HUES6 (cell line): ENCODE results near the gene LEMD2.

ENCODE experiments used
- H3K27ac ChIP-seq: 2 replicates; pipeline ENCODE4 v1.7.0; 2013; ENCODE audit warnings: low read depth, mild to moderate bottlenecking, low read length, inconsistent platforms
- H3K27me3 ChIP-seq: 2 replicates; pipeline ENCODE4 v1.6.1; 2013; ENCODE audit warnings: low read length; ENCODE audit not compliant: control insufficient read depth, insufficient read depth
- H3K36me3 ChIP-seq: 2 replicates; pipeline ENCODE4 v1.6.1; 2013; ENCODE audit warnings: low read length; ENCODE audit not compliant: control insufficient read depth, insufficient read depth
- H3K4me1 ChIP-seq: 2 replicates; pipeline ENCODE4 v1.6.1; 2013; ENCODE audit warnings: low read length; ENCODE audit not compliant: control insufficient read depth, insufficient read depth
- H3K4me3 ChIP-seq: 2 replicates; pipeline ENCODE4 v1.5.1; 2013; ENCODE audit warnings: low read depth, low read length
- H3K9ac ChIP-seq: one replicate; pipeline ENCODE4 v1.6.1; 2013; ENCODE audit warnings: mild to moderate bottlenecking, low read length
- H3K9me3 ChIP-seq: 2 replicates; pipeline ENCODE4 v1.6.1; 2013; ENCODE audit warnings: low read depth, low read length; ENCODE audit not compliant: control insufficient read depth, insufficient read depth

Gene LEMD2

DNA sequence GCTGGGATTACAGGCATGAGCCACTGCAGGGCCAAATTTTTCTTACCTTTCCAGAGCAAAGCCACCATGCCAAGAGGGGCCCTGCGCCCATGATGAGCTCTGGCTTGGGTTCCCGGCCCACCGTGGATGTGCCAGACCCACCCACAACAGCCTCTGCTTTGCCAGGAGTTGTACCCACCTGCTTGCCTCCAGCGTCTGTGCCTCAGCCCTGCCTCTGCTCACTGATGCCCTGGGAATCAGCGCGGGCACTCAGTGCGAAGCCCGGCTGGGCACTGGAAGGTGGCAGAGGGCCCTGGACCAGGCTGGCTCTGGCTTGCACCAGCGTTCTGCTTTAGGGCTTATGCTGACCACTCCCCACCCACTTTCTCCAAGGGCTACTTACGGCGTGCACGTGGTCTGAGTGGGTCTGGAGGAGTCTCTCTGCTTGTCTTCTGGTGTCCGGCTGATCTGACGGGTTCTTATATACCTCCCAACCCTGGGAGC is 14.7 kb upstream of the LEMD2 start, which contains the start of gene MLN:
Gene MLN (minus strand): TSS at position 433 of the 483 bp plus-strand sequence. CDS start 2,840 bp downstream, outside the sequence.
- Histone ChIP-seq H3K36me3 (no peaks in the 10 kb centered on the region), H3K27ac (no peak within 1 kb of the TSS), H3K4me3 (no peak within 1 kb of the TSS), H3K4me1 (peaks cover 32% of the 10 kb centered on the region), H3K9ac (no peak within 1 kb of the TSS), H3K9me3 (no peaks in the 10 kb centered on the region), H3K27me3 (peaks cover 3% of the 10 kb centered on the region; the same call in 1 of the 2 replicates)

DNA sequence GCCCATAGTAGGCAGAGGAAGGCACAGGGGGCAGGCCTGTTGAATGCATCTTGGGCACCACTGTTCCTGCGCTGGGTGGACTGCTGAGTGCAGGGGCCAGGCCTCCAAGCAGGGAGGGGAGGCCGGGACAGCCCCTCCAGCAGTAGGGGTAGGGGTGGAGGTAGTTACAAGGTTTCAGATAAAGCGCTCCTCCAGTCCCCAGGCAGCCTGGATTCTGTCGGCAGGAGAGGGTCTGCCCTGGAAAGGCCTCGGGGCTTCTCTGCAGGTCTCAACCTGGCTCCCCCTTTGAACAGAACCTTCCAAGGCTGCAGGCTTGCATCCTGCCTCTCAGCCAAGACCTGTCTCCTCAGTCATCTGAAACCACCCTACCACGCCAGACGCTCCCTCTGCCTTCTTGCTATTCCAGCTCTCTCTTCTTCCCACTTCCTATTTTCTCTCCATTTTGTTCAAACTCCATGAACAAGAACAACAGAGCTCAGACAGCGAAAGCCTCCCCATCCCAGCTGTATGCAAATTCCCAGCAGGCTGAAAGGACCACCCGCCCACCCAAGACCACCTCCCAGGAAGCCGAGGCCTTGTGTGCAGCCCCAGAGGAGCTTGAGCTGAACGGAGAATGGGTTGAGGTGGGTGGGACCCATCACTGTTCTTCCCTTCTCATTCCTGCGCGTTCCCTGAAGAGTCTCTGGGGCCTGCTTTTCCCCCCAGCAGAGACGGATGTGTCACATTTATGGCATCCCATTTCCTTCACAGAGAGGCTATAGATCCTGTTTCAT is 13.4 kb upstream of the LEMD2 start:
- Histone ChIP-seq H3K27ac (no peak overlapping the region), H3K4me3 (no peak overlapping the region), H3K9ac (no peak overlapping the region), H3K4me1 (peaks cover 33% of the 10 kb centered on the region; the same call in 1 of the 2 replicates), H3K9me3 (no peaks in the 10 kb centered on the region), H3K27me3 (no peaks in the 10 kb centered on the region), H3K36me3 (no peaks in the 10 kb centered on the region)

DNA sequence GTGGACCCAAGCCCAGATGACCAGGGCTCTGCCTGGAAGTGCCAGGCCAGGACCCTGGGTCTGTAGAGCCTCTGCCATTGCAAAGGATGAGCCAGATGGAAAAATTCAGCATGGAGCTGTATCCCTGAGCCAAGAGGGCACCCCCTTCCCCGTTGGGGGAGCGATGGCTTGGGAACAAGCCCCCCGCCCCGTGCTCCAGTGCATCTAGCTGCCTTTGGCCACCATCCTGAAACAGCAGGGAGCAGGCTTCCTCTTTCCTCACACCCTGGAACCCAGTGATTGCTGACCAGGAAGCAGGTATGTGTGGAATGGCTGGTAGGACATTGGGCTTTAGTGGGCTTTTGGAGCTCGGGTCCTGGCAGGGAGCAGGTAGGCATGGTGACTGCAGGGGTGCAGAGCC is 12.7 kb upstream of the LEMD2 start:
- Histone ChIP-seq H3K9me3 (no peaks in the 10 kb centered on the region), H3K9ac (no peak overlapping the region), H3K4me1 (peaks cover 41% of the 10 kb centered on the region; the same call in 1 of the 2 replicates), H3K27ac (no peak overlapping the region), H3K36me3 (no peaks in the 10 kb centered on the region), H3K27me3 (no peaks in the 10 kb centered on the region), H3K4me3 (no peak overlapping the region)

DNA sequence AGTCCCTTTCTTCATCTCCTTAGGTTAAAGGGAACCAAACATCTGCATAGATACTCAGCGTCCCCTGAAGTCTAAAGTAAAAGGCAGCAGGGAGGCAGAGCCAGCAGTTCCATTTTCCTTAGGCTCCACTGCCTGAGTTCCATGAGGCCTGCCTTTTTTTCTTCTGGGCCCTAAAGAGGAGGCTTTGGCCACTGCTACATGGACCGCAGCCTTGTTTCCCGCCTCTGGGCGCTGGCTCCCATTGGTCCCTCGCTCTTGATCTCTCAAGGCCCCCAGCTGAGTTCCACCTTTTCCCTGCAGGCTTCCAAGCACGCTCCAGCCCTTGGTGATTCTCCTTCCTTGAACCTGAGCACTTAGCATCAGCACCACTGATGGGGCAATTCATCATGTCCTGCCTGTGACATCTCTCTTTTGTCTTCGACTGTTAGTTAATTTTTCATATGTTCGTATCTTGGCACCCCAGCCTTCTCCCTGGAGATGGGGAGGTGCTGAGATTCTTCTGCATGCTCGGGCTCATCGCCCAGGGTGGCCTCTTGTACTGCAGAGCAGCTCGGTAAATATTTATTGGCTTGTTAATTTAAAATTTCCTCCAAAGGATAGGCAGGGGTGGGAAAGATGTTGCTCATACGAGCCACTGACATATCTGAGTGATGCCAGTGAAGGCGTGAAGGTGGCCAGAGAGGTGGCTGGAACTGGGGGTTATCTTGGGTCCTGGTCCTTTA is 11.5 kb upstream of the LEMD2 start:
- Histone ChIP-seq H3K27me3 (no peaks in the 10 kb centered on the region), H3K9me3 (no peaks in the 10 kb centered on the region), H3K27ac (no peak overlapping the region), H3K4me3 (no peak overlapping the region), H3K9ac (no peak overlapping the region), H3K4me1 (peaks cover 46% of the 10 kb centered on the region), H3K36me3 (no peaks in the 10 kb centered on the region)

DNA sequence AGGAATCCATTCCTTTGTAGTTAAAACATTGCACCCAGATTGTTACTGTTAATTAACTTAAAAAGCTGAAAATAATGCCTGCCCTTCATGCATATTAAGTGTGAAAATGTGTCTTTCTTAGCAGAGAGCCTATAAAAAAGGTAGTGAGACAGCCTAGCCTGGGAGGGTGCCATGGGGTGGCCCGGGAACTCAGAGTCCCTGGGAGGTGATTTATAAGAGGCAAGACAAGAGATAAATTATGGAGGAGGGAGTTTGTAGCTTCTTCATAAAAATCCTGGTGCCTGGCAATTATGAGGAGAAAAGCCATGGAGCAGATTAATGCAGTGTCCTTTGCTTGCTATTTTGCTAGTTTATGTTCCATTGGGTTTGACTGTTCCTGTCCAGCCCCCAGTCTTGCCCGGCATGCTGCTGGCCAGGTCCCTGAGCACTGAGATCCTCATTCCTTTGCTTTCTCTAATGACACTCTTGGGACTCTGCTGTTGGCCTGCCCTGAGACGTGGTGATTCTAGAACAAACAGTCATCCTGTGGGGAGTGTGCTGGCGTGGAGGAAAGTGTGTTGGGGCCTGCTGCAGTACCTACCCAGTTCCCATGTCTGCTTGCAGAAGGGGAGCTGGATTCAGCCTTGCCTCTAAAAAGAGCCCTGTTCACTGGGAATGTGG is 10.7 kb upstream of the LEMD2 start:
- no peaks in the 10 kb centered on the region for H3K36me3 ChIP-seq
- no peaks in the 10 kb centered on the region for H3K27me3 ChIP-seq
- H3K4me1 ChIP-seq = peaks cover 51% of the 10 kb centered on the region
- H3K9ac ChIP-seq = no peak overlapping the region
- no peaks in the 10 kb centered on the region for H3K9me3 ChIP-seq
- H3K27ac ChIP-seq = no peak overlapping the region
- no peak overlapping the region for H3K4me3 ChIP-seq

DNA sequence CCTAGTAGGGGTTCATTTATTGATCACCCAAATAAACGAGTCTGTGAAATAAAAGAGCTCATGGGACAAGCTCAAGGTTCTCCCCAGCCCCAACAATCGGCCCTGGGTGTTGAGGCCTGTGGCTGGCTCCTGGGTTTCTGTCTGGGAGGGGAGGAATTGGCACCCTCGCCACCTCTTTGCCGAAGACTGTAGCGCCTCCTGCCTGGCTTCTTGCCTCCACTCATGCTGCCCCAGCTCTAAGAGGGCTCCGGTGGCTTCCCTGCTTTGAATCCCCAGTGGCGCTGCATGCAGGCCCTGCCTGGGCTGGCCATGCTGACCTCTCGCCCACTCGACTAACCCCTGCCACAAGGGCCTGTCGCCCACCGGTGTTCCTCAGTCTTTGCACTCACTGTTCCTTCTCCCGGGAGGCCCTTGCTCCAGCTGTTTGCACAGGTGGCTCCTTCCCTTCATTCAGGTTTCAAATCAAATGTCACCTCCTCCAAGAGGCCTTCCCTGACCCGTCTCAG is 9.5 kb upstream of the LEMD2 start:
- H3K27ac ChIP-seq = no peak overlapping the region
- H3K9ac ChIP-seq = no peak overlapping the region
- H3K36me3 ChIP-seq = no peaks in the 10 kb centered on the region
- no peak overlapping the region for H3K4me3 ChIP-seq
- no peaks in the 10 kb centered on the region for H3K9me3 ChIP-seq
- H3K4me1 ChIP-seq = peaks cover 57% of the 10 kb centered on the region
- H3K27me3 ChIP-seq = no peaks in the 10 kb centered on the region

DNA sequence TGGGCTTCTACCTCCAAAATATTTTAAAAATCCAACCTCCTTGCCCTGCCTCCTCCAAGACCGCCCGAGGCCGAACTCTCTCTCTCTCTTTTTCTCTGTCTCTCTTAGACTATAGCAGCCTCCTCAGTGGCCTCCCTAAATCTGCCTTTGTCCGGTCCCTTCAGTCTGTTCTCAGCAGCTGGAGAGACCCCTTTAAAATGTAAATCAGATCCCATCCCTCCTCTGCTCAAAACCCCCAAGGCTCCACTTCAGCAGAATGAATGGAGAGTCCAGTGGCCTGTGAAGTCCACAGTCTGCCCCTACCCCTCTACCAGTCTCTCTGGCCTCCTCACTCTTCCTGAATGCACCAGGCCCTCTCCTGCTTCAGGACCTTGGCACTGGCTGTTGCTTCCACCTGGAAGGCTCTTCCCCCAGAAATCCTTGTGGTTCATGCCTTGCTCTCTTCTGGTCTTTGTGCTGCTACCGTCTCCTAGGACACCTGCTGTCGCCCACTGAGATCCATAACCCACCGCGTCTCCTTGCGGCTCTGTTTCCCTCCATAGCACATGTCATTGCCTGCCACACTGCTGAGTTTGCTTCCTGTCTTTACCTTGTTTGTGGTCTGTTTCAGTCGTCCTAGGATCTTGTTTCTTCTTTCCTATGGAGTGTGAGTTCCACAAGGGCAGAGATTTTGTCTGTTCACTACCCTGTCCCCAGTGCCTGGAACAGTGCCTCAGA is 8.9 kb upstream of the LEMD2 start:
- Histone ChIP-seq H3K9ac (no peak overlapping the region), H3K27ac (no peak overlapping the region), H3K4me1 (peaks cover 61% of the 10 kb centered on the region), H3K9me3 (no peaks in the 10 kb centered on the region), H3K4me3 (no peak overlapping the region), H3K27me3 (no peaks in the 10 kb centered on the region), H3K36me3 (no peaks in the 10 kb centered on the region)

DNA sequence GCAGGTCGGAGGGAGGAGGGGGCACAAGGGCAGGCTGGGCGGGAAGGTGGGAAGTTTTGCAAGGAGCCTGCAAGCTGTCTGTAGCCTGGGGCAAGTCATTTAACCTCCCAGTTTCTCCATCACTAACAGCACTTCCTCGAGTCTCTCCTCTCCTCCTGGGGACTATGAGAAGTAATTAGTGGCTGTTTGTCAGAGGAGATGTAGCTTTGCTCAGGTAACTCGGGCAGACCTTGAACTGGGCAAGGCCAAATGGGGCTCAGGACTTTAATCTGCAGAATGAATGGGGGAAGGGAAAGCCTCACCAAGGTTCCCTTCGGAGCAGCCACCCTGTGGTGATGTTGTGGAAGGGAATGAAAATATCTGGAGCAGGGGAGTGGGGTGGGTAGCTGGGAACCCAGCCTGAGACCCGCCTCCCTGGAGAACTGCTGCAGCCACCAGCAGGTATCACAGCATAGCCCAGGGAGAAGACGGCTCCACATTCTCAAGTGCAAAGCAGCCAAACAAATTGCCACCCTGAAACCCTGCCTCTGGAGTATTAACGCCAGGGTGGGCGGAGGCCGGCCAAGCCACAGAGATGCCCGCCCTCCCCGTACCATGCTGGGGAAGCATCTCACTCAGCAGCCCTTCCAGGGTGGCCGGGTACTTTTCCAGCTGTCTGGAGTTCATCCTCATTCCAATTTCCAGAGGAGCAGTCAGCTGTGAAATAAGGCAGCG is 6.1 kb upstream of the LEMD2 start:
- Histone ChIP-seq H3K9ac (peak overlapping the region; percentile 1), H3K27me3 (no peaks in the 10 kb centered on the region), H3K4me3 (no peak overlapping the region), H3K4me1 (peaks cover 69% of the 10 kb centered on the region), H3K27ac (no peak overlapping the region), H3K36me3 (no peaks in the 10 kb centered on the region), H3K9me3 (no peaks in the 10 kb centered on the region)

DNA sequence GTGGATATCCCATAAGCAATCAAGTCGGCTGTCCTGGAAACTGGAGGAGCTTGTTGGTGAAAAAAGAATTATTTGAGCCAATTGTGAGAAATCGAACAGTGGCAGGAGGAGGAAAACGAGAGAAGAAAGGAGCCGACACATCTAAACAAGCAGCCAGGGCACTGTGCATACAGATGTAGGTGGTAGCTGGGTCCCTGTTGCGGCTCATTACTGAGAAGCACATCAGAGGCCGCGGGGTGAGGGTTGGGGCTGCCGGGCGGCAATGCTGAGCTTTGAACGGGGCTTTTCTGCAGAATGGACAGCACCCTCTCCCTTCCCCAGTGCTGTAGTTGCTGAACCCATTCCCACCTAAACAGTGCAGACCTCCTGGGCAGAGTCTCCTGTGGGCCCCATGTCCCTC is 4.1 kb upstream of the LEMD2 start:
- H3K4me1 ChIP-seq = peaks cover 73% of the 10 kb centered on the region
- H3K27me3 ChIP-seq = no peaks in the 10 kb centered on the region
- H3K9ac ChIP-seq = no peak overlapping the region
- H3K27ac ChIP-seq = no peak overlapping the region
- H3K9me3 ChIP-seq = no peaks in the 10 kb centered on the region
- no peak overlapping the region for H3K4me3 ChIP-seq
- H3K36me3 ChIP-seq = no peaks in the 10 kb centered on the region

DNA sequence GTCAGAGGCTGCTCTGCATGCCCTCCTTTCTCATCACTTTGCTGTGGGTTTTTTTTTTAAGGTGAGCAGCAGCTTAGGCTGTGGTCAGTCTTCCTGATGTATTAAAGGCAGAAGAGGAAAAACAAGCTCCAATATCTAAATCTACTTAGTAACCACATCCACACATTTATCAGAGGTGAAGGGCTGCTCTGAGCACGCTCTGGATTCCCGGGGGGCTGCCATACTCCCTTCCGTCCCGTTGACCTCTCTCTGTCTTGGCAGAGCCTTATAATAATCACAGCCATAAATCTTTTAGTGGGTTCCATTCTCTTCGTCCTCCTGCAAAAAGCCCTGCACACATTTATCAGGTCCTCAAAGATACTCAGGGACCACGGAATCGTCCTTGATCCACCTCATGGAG is 2.7 kb upstream of the LEMD2 start:
- Histone ChIP-seq H3K4me3 (no peak overlapping the region), H3K9me3 (no peaks in the 10 kb centered on the region), H3K36me3 (no peaks in the 10 kb centered on the region), H3K4me1 (peaks cover 73% of the 10 kb centered on the region), H3K9ac (no peak overlapping the region), H3K27ac (no peak overlapping the region), H3K27me3 (no peaks in the 10 kb centered on the region)
